Activated B cell treated with CpG ODN at 0.5 μM for 24 hours (primary cell): ENCODE results near the gene NR6A1. TPM values are rescaled to one million over a fixed set of nuclear protein-coding genes. Genes with fewer than 3 reads are reported as not detected.

Experiments
- ATAC-seq: fragments of 200-7000 bp; cut with Tn5 transposase; one replicate; pipeline ENCODE4 v1.10.0; 2021; ENCODE audit warnings: low read depth, mild to moderate bottlenecking, moderate library complexity
- CTCF ChIA-PET: fragments of 350-600 bp; sonication (Branson Sonifier 250); formaldehyde crosslinking; loops from one replicate; lab custom pipeline; 2021; ENCODE audit warnings: antibody characterized with exemption; lab: Charles Lee
- POLR2A ChIA-PET: fragments of 350-600 bp; sonication (Branson Sonifier 250); formaldehyde crosslinking; loops from one replicate; lab custom pipeline; 2021; ENCODE audit warnings: antibody characterized with exemption; lab: Charles Lee
- DNase-seq: peaks from one replicate; pipeline ENCODE4 v3.0.0; 2022
- H3K27ac Mint-ChIP-seq: one replicate; pipeline ENCODE4 v1.8.0; 2020; ENCODE audit warnings: mixed read lengths
- H3K27me3 Mint-ChIP-seq: one replicate; pipeline ENCODE4 v1.8.0; 2021; ENCODE audit warnings: mixed read lengths
- H3K36me3 Mint-ChIP-seq: one replicate; pipeline ENCODE4 v1.8.0; 2021; ENCODE audit warnings: low read depth, mixed read lengths
- H3K4me1 Mint-ChIP-seq: one replicate; pipeline ENCODE4 v1.8.0; 2021; ENCODE audit warnings: mixed read lengths
- H3K4me3 Mint-ChIP-seq: one replicate; pipeline ENCODE4 v1.8.0; 2020; ENCODE audit warnings: mild to moderate bottlenecking, mixed read lengths
- H3K9me3 Mint-ChIP-seq: one replicate; pipeline ENCODE4 v1.8.0; 2020; ENCODE audit warnings: mixed read lengths
- intact Hi-C: fragments of 100-400 bp; cut with micrococcal nuclease; formaldehyde crosslinking; loops from one replicate; pipeline ENCODE4 v1.15.1; 2024
- total RNA-seq: library from RNA; stranded (reverse); gene quantifications from 2 replicates; pipeline ENCODE4 v1.2.3, GENCODE V29; 2022
- TF ChIP-seq, protein P1 (sequence below): fragments of 200-600 bp; IDR thresholded peaks from one replicate; pipeline ENCODE4 v1.8.0; 2022; ENCODE audit warnings: antibody characterized with exemption, mild to moderate bottlenecking

The NR6A1 gene
- total RNA-seq, 1 donor from 2014 or later: 3.1 TPM

DNA sequence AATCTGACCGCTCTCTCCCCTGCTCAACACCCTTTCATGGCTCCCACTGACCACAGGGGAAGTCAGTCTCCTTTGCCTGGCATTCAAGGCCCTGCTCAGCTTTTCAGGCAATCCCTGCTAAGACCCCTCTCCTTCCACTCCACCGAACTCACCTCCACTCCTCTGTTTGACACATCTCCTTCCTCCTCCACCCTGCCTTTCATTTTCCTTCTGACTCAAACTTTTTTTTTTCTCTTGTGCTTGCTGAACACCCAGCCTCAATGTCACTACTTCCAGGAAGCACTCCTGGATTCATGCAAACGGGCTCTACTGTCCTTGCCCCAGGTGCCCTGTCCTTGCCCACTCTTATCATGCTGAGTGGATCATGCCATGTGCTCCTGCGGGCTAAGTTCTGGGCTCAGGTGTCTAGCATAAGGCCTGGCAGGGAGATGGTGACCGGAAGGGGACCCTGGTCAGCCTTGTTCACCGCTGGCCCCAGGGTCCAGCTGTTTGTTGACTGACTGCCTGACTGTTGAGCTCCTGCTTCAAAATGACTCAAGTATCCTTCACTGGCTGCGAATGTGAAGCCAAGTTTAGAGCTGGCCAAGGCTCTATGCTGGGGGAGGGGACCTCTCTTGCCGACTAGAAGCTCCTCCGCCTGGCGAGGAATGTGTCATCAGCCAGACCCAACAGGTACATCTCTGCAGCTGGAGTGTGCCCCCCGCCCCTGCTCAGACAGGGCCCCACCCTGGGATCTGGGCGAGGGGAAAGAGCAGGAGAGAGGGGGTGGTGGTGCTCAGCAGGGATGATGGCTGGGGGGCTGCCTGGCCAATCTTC, 270.1 kb downstream of the NR6A1 start:
- POLR2A ChIA-PET: no interaction called here
- DNase-seq: no peak
- H3K4me3 Mint-ChIP-seq: no peak overlapping the region

DNA sequence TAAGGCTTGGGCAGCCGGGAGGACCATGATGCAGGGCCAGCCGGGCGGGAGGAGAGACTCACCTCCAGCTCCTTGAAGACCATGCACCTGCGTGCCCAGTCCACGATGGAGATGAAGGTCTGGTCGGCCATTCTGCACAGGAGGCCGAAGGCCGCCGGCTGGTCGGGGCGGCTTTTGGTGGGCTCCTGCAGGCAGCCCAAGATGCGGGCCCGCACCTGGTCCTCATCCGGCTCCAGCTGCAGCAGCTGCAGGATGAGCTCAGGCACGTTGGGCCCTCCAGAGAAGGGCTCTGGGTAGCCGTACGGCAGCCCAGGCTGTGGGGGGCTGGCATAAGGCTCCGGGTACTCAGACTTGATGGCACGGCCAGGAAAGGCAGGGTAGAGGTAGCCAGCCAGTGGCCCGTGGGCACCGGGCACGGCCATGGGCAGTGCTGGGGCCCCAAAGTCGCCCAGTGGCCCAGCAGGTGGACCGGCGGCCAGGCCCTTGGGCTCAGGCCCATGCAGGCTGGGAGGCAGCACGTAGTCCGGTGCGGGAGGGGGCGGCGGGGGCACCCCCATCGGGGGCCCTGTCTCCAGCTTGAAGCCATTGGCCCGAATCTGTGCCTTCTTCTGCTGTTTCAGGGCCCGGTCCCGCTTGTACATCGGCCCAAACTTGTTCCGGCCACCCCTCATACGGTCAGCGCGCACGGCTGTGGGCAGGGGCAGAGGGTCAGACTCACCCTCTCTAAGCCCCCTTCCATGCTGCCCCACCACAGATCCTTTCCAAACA, 270.9 kb downstream of the NR6A1 start:
- Mint-ChIP-seq H3K27ac (no peak overlapping the region), H3K36me3 (no peaks in the 10 kb centered on the region), H3K27me3 (peaks cover 17% of the 10 kb centered on the region), H3K9me3 (no peaks in the 10 kb centered on the region), H3K4me1 (peaks cover 11% of the 10 kb centered on the region), H3K4me3 (no peak overlapping the region)
- POLR2A ChIA-PET: no interaction called here
- DNase-seq: no peak
- CTCF ChIA-PET: no interaction called here
- TF ChIP-seq, protein P1, sequence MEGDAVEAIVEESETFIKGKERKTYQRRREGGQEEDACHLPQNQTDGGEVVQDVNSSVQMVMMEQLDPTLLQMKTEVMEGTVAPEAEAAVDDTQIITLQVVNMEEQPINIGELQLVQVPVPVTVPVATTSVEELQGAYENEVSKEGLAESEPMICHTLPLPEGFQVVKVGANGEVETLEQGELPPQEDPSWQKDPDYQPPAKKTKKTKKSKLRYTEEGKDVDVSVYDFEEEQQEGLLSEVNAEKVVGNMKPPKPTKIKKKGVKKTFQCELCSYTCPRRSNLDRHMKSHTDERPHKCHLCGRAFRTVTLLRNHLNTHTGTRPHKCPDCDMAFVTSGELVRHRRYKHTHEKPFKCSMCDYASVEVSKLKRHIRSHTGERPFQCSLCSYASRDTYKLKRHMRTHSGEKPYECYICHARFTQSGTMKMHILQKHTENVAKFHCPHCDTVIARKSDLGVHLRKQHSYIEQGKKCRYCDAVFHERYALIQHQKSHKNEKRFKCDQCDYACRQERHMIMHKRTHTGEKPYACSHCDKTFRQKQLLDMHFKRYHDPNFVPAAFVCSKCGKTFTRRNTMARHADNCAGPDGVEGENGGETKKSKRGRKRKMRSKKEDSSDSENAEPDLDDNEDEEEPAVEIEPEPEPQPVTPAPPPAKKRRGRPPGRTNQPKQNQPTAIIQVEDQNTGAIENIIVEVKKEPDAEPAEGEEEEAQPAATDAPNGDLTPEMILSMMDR: no peak
- intact Hi-C loops: no loop called here
- ATAC-seq: no peak

More for the DNA sequence above, 270.1 kb downstream of the NR6A1 start:
- Mint-ChIP-seq H3K27ac (no peak overlapping the region), H3K4me1 (peaks cover 10% of the 10 kb centered on the region), H3K9me3 (no peaks in the 10 kb centered on the region), H3K36me3 (no peaks in the 10 kb centered on the region), H3K27me3 (peaks cover 24% of the 10 kb centered on the region)
- intact Hi-C loops: no loop called here
- no peak for ATAC-seq
- TF ChIP-seq, protein P1: no peak
- CTCF ChIA-PET: no interaction called here

DNA sequence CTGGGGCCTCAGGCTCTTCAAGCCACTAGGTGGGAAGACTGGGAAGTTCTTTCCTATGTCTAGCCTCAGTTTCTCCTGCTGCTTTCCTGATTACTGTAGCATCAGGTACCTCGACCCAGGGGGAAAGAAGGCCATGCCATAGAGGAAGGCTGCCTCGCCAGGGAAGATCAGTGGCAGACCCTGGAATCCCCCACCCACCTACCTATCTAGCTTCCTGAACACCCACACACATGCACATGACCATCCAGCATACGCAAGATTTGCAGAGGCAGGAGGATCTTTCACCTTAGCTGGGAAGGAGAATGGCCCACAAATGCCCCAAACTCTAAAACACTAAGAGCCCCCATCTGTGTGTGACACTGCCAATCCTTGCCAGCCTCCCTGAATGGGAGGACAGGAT, 271.9 kb downstream of the NR6A1 start:
- Mint-ChIP-seq H3K27me3 (peaks cover 15% of the 10 kb centered on the region), H3K36me3 (no peaks in the 10 kb centered on the region), H3K27ac (no peak overlapping the region), H3K4me1 (peaks cover 11% of the 10 kb centered on the region), H3K4me3 (no peak overlapping the region), H3K9me3 (no peaks in the 10 kb centered on the region)
- CTCF ChIA-PET: no interaction called here
- DNase-seq (no peak), ATAC-seq (no peak)
- TF ChIP-seq, protein P1: no peak
- intact Hi-C loops: no loop called here
- POLR2A ChIA-PET: no interaction called here

DNA sequence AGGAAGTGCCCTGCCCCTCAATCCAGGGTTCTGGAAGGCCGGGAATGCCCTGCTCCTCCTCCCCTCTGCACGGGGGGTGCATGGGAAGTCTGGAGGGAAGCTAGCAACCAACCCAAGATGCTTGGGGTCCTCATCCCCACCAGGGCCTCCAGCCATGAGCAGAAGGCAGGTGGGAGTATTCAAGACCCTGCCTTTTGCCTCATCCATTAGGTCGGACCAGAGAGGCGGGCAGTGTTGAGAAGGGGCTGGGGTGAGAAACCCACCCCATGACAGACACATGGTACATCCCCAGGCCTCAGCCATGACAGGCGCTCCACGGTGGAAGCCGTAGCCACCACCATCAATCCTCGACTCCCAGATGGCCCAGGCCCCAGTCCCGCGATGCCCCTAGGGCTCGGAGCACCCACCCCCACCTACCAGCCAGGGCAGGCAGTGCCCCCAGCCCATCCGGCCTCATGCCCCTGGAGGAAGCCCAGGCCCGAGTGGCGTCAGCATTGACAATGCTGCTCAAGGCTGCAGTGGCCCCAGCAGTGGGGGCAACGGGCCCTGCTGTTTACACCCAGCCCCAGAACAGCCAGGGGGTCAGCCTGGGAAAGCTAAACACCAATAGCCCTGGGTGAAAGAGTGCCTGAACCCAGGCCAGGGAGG, 272.5 kb downstream of the NR6A1 start:
- ATAC-seq: no peak
- peaks cover 7% of the 10 kb centered on the region for H3K4me1 Mint-ChIP-seq
- CTCF ChIA-PET: no interaction called here

More for the DNA sequence above, 272.5 kb downstream of the NR6A1 start:
- TF ChIP-seq, protein P1: no peak
- Mint-ChIP-seq H3K36me3 (no peaks in the 10 kb centered on the region), H3K27ac (no peak overlapping the region), H3K27me3 (peaks cover 10% of the 10 kb centered on the region), H3K4me3 (no peak overlapping the region), H3K9me3 (no peaks in the 10 kb centered on the region)
- intact Hi-C loops: no loop called here
- POLR2A ChIA-PET: no interaction called here
- DNase-seq: no peak
